Suppressor macrophage treated with lipopolysaccharide for 4 hours (primary cell): ENCODE data around the gene CCDC106.
A peak's percentile ranks its signal among the peaks of the same experiment; 100 is the strongest.

Source experiments
- DNase-seq: peaks from one replicate; pipeline ENCODE4 v3.0.0-alpha.2; 2020

The CCDC106 gene

DNA sequence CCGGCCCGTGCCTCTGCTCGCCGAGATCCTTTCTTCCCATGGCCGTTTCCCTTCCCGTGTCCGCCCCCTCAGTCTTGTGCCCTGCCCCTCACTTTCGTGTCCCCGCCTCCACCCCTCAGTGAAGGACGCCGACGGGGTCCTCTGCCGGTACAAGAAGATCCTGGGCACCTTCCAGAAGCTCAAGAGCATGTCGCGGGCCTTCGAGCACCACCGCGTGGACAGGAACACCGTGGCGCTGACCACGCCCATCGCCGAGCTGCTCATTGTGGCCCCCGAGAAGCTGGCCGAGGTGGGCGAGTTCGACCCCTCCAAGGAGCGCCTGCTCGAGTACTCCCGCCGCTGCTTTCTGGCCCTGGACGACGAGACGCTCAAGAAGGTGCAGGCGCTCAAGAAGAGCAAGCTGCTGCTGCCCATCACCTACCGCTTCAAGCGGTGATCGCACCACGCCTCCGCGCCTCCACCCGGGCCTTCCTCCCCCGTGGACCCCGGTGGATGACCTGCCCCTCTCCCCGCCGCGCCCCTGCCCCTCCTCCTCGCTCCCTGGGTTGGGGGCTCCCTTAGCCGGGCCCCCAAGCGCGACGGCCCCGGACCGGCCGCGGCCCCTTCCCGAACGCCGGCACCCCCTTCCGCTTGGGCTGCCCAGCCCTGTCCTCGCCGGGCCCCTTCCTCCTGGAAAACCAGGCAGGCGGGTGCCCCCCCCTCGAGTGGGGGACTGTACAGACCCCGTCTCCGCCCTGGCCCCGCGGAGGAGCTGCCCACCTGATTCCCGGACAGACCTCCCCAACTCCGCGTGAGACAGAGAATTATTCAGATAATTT lies 4.5 kb downstream of the CCDC106 start:
- no peak for DNase-seq

DNA sequence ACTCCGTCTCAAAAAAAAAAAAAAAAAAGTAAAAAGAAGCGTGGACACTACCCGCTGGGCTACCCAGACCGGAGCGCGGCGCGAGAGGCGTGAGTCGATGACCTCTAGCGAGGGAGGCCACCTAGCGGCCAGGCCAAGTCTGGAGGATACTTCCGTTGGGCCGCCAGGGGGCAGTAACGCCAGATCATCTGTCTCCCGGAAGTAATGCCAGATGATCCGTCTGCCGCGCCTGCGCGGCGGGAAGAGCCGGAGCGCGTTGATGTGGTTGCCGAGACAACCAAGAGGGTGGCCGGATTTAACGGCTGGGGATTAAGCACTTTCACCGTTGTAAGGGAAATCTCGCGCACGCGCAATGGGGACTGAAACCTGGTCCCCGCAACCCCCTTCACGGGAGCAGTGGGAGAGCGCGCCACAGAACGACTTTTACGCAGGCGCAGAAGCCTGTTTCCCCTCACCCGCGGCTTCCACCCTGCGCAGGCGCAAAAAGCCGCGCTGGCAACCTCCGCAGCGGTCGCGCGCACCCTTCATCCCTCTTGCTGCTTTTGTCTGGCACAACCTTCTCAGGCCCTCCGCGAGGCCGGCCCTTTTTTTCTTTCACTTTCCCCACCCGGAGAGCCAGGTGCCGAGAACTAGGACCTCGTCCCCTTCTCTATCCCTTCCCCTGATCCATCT lies 5.8 kb downstream of the CCDC106 start:
- peak; percentile 98 for DNase-seq

DNA sequence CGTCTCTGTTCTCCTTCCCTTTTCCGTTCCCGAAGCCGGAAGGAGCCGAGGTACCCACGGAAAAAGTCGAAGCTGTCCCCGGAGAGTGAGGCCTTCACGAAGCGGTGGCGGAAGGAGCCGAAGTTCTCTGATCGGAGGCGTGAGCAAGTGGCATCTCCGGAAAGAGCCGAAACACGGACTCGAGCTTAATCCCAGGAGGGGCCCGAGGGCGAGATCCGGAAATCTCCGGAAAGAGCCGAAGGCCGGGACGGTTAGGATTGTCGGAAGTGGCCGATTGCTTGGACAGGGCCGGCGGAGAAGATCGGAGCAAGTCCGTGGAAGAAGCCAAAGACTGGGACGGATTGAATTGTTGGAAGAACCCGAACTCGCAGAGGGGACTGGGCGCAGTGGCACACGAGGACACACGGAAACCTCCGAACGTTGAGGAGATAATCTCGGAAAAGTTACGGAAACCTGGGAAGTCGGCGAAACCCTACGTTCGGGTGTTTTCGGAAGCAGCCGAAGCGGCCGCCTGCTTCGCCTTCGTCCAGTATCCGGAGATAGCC lies 6.4 kb downstream of the CCDC106 start:
- DNase-seq, result peak; percentile 100

DNA sequence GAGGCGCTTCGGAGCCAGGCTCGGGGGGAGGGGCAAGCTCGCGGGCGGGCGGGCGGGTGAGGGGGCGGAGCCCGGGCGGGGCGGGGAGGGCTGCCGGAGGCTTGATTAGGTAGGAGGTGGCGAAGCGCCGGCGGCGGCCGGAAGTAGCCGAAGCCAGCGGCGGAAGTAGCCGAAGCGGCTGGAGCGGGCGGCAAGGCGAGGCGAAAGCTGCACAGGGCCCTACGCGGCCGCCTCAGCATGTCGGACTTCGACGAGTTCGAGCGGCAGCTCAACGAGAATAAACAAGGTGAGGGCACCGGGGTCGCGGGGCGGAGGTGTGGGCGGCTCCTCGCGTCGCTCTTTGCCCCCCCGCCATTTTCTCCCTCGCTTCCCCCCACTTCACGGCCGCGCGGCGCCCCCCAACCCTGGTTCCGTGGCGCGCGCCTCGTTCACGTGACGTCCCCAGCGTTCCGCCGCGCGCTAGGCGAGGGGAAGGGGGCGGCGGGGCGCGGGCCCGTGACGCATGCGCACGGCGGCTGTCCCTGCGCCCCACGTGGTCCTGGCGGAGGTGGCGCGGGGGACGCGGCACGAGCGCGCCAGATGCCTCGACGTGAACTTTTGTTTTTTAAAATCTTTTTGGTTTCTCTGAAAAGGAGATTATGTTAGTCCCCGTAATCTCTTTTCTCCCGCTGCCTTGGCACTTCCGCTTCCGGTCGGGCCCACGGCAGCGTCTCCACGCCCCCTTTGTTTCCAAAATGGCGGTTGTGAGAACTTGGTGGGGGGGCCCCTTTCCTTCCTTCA lies 7.0 kb downstream of the CCDC106 start, which contains the start of gene U2AF2:
TSS of gene U2AF2 (plus strand) at position 168 of the 780 bp plus-strand sequence. CDS start at position 238, 70 bp downstream.
- DNase-seq, result peak; percentile 98

DNA sequence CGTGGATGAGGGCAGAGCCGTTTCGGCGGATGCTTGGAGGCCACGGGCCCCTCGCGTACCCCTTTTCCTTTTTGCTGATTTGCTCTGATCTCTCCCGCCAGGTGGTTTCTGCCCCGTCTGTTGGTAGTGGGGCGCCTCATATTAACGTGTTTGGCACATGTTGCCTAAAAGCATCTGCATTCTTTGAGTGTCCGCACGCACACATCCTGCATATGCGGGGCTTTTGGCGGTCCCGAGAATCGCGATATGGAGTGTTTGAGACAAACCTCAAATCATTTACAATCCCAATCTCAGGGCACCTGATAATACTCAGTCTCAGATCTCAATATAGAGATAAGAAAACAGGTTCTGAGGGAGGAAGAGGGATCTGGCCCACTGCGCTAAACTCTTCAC lies 7.6 kb downstream of the CCDC106 start:
- DNase-seq, result no peak

DNA sequence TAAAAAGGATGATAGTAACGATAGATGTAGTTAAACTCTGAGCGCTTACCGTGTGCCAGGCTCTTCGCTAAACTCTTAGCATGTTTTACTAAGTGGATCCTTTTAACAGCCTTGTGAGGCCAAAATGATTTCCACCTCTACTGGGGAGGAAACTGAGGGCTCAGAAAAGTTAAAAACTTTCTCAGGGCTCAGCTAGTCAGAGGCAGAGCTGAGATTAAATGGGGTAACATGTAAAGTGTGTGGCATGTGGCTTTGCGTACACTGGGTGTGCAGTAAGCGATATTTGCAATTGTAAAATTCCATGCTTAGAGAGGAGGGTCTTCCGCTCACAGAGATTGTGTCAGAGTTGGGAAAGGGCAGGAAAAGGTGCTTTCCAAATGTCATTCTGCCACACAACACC lies 8.5 kb downstream of the CCDC106 start:
- no peak for DNase-seq

DNA sequence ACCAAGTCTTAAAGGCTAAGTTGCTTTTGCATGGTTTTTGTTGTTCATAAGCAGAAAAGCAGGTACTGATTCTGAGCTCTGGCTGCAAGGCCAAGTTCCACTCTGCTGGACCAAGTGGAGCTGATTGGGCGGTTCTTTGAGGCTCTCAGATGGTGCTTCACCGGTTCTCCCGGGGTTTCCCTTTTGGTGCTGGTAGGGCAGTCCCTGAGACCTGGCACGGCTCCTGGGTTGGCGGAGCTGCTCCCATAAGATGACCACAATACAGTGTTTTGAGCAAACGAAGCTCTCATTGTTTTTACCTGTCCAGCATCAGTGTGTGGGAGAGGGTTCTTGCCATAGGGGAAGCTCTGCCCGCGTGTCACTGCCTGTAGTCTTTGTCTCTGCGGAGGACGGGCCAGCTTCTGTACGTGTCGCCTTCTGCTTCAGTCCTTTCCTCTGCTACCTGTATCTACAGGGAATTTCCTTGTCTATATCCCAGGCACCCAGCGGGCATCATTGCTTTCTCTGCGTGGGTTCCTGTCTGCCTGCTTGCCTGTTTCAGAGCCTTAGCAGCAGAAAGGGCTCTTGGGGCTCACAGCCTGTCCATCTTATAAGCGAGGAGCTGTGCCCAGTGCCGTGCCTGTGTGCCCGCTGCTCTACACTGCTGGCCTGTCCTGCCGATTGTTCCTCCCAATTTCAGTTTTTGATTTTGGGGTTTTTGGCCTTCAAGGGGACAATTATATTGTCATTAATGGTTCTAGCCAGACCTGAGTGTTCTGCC lies 9.2 kb downstream of the CCDC106 start:
- no peak for DNase-seq

DNA sequence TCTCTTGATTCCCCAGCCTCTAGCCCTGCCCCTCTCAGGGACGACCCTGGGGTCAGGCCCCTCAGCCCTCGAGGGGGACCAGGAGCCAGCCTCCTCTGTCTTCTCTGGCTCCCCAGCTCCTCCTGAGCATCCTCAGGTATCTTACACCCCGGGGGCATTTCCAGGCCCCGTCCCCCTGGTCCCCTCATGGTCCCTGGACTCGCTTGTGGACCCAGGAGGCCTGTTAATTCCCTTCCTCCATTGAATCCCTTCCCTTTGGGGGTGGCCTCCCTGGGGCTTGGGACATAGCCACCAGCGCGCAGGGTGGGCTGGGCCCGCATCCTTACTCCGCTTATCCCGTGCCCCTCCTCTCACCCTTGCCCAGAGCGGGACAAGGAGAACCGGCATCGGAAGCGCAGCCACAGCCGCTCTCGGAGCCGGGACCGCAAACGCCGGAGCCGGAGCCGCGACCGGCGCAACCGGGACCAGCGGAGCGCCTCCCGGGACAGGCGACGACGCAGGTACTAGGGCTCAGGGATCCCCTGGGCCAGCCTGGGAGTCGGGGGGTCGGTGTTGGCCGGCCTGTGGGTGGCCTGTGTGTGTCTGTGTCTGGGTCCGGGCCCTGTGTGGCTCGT lies 10.9 kb downstream of the CCDC106 start:
- no peak for DNase-seq

DNA sequence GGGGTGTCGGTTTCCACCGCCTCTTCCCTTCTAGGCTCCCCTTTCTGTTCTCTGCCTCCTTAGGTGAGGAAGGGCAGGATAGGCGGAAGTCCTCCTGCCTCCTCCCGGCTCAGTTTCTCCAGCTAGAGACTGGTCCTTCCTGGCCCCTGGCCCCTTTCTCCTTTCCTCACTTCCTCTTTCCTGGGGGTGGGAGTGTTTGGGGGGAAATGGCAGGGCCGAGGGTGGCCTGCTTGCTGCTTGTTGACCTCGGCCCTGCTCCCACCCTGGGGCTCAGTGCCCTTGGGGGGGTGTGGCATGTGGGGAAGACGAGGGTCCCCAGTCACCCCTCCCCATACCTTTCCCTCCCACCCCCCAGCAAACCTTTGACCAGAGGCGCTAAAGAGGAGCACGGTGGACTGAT lies 11.8 kb downstream of the CCDC106 start:
- no peak for DNase-seq

DNA sequence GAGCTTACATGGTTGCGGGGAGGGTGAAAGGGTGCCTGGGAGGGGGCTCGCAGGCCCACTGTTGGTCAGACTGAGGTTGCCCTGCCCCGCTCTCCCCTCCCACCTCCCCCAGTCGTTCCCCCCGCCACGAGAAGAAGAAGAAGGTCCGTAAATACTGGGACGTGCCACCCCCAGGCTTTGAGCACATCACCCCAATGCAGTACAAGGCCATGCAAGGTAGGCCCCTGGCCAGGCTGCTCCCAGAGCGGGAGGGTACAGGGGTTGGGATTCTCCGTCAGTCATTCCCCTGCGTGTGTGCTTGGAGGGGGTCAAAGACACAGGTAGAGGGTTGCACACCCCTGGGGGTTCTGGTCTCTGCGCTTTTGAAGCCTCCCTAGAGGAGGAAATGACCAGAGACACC lies 12.4 kb downstream of the CCDC106 start:
- DNase-seq, result no peak

DNA sequence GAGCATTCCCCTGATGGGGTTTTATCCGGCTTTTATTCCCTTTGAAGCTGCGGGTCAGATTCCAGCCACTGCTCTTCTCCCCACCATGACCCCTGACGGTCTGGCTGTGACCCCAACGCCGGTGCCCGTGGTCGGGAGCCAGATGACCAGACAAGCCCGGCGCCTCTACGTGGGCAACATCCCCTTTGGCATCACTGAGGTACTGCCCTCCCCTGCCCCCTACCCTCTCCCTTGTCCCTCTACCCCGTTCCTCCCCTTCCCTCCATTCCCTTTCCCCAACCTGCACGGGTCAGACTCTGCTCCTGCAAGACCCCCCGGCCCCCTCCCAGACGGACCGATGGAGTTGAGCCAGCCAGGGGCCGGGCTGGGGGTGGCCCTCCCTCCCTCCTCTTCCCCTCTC lies 13.0 kb downstream of the CCDC106 start:
- DNase-seq, result no peak

DNA sequence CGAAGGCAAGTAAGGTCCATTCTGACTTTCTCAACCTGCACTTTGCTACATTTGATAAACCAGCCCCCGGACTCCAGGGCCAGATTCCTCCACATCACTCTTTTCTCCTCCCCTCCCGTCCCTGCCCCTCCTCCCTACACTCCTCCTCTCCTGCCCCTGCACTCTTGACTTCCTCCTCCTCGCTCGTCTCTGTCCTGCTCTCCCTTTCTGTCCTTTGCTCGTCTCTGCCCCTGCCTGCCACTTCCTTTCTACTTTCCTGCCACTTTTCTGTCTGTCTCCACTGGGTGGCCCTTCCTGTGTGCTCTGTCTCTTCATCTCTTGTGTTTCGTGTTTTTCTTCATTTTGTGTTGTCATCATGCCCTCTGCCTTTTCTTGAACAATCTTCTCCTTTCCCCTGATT lies 13.8 kb downstream of the CCDC106 start:
- no peak for DNase-seq

DNA sequence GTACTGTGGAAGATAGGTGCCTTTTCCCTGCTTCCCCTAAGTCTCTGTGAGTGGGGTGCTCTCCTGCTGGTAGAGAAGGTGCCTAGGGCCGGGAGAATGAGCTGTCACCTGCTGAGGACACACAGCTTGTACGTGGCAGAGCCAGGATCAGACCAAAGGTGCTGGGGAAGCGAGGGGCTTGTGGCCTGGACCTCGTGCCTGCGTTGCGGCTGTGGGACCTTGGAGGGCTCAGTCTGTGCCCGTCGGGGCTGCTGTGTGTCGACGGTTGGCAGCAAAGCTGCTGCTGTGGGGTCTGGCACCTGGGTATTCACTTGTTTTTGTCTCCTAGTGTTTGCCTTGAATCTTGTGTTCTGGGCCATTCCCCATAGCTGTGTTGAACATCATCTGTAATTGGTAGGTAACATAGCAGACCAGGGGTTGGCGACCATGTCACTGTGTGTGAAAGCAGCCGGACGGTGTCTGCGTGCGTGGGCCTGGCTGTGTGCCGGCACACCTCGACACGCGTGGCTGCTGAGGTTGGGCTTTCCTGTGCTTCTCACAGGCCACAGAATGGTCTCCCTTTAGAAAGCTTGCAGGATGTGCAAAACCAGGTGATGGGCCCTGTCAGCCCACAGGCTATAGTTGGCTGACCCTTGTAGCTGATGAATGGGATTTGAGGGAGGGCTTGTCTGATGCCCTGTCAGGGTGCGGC lies 16.0 kb downstream of the CCDC106 start:
- no peak for DNase-seq

DNA sequence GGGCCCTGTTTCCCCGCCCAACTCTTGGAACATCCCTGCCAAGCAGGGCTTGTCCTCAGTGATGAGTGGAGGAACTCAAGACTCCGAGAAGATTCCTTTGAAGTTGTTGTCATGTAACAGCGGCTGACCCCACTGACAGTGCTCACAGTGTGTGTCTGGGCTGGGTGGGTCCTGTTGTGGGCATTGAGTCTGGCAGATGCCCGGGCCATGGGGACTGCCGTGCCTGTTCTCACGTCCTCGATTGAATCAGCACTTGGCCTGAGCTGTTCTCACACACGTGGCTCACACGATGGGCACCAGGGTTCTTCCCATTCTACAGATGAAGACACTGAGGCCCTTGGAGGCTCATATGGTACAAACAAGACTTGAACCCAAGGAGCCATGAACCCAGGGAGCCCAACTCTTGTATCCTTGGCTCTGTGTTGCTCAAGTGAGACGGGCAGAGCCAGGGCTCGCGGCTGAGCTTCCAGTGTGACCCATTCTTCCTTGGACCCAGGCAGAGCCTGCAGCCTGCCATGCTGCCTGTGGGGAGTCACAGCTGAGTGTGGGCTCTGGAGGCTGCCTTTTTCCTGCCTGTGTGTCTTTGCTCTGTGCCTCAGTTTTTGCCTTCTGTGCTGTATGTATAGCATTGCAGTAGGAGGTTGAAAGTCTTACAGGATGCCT lies 18.5 kb downstream of the CCDC106 start:
- no peak for DNase-seq

DNA sequence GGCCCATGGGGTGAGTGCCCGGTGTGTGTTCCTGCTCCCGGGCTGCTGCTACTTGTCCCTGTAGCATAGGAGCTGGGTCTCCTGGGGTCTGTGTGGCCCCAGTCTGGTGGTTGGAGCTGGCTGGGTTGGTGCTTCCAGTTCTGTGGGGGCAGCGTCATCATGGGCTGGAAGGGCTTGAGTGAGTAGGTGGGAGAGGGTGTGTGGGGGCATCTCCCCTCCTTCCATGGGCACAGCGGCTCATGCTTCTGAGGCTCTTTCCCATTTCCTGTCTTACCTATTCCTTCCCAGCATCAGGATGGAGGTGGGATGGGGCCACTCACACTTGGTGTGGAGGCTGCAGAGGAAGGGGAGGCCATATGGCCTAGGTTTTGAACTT lies 19.0 kb downstream of the CCDC106 start:
- DNase-seq, result no peak

DNA sequence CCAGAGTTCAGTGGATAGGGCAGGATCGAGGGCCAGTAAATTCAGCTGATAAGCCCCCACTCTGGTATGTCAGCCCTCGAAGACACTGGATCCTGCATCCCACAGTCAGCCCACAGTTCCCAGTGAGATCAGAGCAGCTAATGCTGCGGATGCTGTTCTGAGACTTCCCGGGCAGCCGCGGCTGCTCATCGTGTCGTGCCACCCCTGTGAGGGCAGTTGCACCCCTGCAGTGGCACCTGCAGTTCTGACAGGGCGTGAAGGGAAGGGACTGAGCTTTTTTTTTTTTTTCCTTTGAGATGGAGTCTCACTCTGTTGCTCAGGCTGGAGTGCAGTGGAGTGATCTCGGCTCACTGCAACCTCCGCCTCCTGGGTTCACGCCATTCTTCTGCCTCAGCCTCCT lies 19.5 kb downstream of the CCDC106 start:
- no peak for DNase-seq

DNA sequence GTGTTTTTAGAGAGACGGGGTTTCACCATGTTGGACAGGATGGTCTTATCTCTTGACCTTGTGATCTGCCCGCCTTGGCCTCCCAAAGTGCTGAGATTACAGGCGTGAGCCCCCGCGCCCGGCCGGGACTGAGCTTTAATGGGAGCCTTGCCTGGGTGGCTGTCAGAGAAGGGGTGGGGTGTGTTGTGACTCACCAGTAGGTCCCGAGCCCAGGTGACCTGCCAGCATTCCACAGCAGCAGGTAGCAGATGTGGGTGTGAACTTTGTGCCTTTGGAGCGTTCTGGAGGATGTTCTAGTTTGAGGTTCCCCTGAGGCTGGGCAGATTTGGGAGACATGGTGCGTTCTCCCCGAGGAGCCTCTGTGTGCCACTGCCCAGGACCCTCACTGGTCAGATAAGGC lies 19.9 kb downstream of the CCDC106 start:
- no peak for DNase-seq

DNA sequence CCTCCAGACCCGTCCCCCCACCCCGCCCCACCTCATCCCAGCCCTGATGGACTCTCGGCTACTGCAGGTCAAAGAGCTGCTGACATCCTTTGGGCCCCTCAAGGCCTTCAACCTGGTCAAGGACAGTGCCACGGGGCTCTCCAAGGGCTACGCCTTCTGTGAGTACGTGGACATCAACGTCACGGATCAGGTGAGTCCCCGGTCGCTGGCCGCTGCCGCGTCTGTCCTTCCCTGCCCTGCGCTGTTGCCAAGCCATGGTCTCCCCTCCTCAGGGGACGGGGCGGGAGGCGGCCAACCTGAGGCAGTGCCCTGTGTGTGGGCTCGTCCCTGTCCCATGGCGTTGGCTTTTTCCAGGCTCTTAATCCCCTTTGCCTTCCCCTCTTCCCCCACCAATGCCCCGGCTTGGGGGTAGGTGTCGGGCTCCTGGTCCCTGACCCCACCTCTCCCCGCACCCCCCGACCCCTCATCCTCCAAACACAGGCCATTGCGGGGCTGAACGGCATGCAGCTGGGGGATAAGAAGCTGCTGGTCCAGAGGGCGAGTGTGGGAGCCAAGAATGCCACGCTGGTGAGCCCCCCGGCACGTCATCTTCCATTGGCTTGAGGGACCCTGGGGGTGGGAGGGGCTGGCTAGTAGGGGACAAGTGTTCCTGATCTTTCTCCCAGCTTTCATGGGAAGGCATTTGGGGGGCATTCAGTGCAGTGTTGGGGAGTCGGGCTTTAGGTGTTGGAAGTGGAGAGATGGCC lies 20.8 kb downstream of the CCDC106 start:
- no peak for DNase-seq

DNA sequence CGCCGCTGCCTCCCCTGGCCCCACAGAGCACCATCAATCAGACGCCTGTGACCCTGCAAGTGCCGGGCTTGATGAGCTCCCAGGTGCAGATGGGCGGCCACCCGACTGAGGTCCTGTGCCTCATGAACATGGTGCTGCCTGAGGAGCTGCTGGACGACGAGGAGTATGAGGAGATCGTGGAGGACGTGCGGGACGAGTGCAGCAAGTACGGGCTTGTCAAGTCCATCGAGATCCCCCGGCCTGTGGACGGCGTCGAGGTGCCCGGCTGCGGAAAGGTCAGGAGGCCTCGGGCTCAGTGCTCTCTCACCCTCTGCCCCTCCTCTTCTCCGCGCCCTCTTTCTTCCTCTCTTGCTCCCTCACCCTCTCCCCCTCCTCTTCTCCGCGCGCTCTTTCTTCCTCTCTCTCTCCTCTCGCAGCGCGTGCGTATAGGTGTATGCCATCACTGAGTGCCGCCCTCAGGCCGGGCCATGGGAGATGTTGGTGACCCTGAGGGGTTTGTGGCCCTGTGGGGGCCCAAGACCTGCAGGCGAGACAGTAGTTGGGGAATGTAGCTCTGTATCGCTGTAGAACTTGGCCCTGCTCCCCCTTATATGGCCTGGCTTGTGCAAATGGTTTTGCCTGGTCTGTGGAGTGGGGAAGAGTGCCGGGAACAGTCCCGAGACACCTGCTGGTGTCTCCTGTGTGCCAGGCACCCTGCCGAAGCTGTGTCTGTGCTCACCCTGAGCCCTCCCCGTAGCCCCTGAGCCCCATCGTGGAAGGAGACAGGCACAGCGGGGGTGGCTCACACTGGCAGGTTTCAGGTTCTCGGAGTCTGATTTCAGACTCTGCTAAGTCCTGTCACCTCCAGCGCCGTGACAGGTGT lies 21.6 kb downstream of the CCDC106 start:
- DNase-seq, result no peak
